Mesothelial cell of epicardium (in vitro differentiated cells): ENCODE data around the gene APOF. TPM values are rescaled to one million over a fixed set of nuclear protein-coding genes. Genes with fewer than 3 reads are reported as not detected.

Source experiments
- DNase-seq, 2 experiments: peaks; one replicate each; pipeline ENCODE4 v3.0.0; 2021; ENCODE audit warnings: low spot score in 2 of 2; ENCODE audit not compliant: unreplicated experiment in 2 of 2
- H3K27ac Mint-ChIP-seq: 2 replicates; pipeline ENCODE4 v1.8.0; 2021; ENCODE audit warnings: mixed read lengths
- H3K27me3 Mint-ChIP-seq: 2 replicates; pipeline ENCODE4 v1.8.0; 2021; ENCODE audit warnings: low read depth, mixed read lengths
- H3K36me3 Mint-ChIP-seq: 2 replicates; pipeline ENCODE4 v1.8.0; 2021; ENCODE audit warnings: mixed read lengths
- H3K4me1 Mint-ChIP-seq: 2 replicates; pipeline ENCODE4 v1.8.0; 2021; ENCODE audit warnings: mixed read lengths
- H3K4me3 Mint-ChIP-seq: 2 replicates; pipeline ENCODE4 v1.8.0; 2021; ENCODE audit warnings: mild to moderate bottlenecking, moderate library complexity, mixed read lengths
- H3K9me3 Mint-ChIP-seq: 2 replicates; pipeline ENCODE4 v1.8.0; 2021; ENCODE audit warnings: mixed read lengths
- total RNA-seq: library from RNA; stranded (reverse); gene quantifications from 3 replicates; pipeline ENCODE4 v1.2.1, GENCODE V29; 2021
- TF ChIP-seq, protein P1 (sequence below): fragments of 200-600 bp; sonication (generic); IDR thresholded peaks from one replicate; pipeline ENCODE4 v1.5.0; 2021; ENCODE audit warnings: antibody characterized with exemption; ENCODE audit not compliant: unreplicated experiment

Gene APOF
- total RNA-seq, 1 donor from 2014 or later: not detected

DNA sequence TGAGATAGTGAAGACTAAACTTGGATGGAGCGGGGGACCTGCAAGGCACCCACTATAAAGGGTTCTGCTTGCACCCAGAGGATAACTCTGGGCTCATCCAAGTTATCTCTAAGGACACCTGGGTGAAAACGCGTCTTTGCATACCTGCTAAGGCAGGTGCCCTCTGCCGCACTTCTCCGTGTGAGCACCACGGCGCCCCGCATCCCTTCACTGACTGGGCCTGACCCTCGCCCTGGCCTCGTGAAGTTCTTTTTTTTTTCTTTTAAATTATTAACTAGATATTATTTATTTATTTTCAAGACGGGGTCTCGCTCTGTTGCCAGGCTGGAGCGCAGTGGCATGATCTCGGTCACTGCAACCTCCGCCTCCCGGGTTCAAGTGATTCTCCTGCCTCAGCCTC, 20.0 kb upstream of the APOF start:
- Mint-ChIP-seq H3K36me3 (no peaks in the 10 kb centered on the region), H3K4me3 (no peak overlapping the region), H3K4me1 (peaks cover 24% of the 10 kb centered on the region), H3K27me3 (peaks cover 4% of the 10 kb centered on the region), H3K27ac (no peak overlapping the region), H3K9me3 (no peaks in the 10 kb centered on the region)
- TF ChIP-seq, protein P1, sequence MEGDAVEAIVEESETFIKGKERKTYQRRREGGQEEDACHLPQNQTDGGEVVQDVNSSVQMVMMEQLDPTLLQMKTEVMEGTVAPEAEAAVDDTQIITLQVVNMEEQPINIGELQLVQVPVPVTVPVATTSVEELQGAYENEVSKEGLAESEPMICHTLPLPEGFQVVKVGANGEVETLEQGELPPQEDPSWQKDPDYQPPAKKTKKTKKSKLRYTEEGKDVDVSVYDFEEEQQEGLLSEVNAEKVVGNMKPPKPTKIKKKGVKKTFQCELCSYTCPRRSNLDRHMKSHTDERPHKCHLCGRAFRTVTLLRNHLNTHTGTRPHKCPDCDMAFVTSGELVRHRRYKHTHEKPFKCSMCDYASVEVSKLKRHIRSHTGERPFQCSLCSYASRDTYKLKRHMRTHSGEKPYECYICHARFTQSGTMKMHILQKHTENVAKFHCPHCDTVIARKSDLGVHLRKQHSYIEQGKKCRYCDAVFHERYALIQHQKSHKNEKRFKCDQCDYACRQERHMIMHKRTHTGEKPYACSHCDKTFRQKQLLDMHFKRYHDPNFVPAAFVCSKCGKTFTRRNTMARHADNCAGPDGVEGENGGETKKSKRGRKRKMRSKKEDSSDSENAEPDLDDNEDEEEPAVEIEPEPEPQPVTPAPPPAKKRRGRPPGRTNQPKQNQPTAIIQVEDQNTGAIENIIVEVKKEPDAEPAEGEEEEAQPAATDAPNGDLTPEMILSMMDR: no peak
- no peak for DNase-seq

DNA sequence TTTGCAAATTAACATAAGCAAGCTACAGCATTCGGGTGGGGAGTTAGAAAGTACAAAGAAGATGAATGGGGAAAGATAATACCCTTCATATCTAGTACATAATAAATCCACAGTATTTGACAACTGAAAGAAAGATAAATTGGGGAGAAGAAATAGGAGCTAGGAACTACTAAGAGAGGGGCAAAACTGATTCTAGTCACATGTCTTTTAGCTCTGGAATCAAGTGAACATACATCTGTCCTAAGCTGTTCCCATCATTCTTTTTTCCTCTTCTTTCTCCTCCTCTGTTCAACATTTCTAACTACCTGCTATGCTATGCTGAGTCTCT, 15.3 kb upstream of the APOF start:
- Mint-ChIP-seq H3K4me3 (no peak overlapping the region), H3K4me1 (peaks cover 11% of the 10 kb centered on the region), H3K27me3 (peaks cover 4% of the 10 kb centered on the region), H3K36me3 (no peaks in the 10 kb centered on the region), H3K27ac (no peak overlapping the region), H3K9me3 (peaks cover 6% of the 10 kb centered on the region)
- TF ChIP-seq, protein P1: no peak
- no peak for DNase-seq

- Mint-ChIP-seq H3K27me3 (peaks cover 4% of the 10 kb centered on the region), H3K4me3 (no peak overlapping the region), H3K27ac (no peak overlapping the region), H3K9me3 (peaks cover 10% of the 10 kb centered on the region), H3K4me1 (peaks cover 11% of the 10 kb centered on the region), H3K36me3 (no peaks in the 10 kb centered on the region)
- TF ChIP-seq, protein P1: no peak
- no peak for DNase-seq
These were observed 14.8 kb upstream of the APOF start for GRCh38 chr12:56377310-56377988.

GRCh38 chr12:56375598-56376434, 13.2 kb upstream of the APOF start:
- Mint-ChIP-seq H3K36me3 (no peaks in the 10 kb centered on the region), H3K4me3 (no peak overlapping the region), H3K9me3 (peaks cover 11% of the 10 kb centered on the region), H3K4me1 (peaks cover 11% of the 10 kb centered on the region), H3K27ac (no peak overlapping the region), H3K27me3 (peaks cover 8% of the 10 kb centered on the region)
- TF ChIP-seq, protein P1: no peak
- DNase-seq: no peak

DNA sequence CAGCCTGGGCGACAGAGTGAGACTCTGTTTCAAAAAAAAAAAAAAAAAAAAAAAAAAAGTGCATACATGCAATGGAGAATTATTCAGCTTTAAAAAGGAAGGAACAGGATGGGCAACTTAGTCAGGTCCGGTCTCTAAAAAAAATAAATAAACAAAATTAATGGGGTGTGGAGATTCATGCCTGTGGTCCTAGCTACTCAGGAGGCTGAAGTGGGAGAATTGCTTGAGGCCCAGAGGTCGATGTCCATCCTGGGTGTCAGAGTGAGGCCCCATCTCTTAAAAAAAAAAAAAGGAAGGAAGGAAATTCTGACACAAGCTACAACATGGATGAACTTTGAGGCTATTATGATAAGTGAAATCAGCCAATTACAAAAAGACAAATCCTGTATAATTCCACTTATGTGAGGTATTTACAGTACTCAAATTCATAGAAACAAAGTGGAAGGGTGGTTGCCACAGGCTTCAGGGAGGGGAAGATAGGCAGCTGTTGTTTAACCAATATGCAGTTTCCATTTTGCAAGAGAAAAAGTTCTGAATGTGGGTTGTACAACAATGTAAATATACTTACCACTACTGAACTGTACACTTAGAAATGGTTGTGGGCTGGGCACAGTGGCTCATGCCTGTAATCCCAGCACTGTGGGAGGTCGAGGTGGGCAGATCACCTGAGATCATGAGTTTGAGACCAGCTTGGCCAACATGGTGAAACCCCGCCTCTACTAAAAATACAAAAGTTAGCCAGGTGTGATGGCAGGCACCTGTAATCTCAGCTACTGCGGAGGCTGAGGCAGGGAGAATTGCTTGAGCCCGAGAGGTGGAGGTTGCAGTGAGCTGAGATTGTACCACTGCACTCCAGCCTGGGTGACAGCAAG, 12.3 kb upstream of the APOF start:
- DNase-seq: no peak
- H3K4me3 Mint-ChIP-seq: no peak overlapping the region

More for the DNA sequence above, 12.3 kb upstream of the APOF start:
- TF ChIP-seq, protein P1: no peak
- Mint-ChIP-seq H3K27me3 (peaks cover 6% of the 10 kb centered on the region), H3K27ac (no peak overlapping the region), H3K9me3 (peaks cover 11% of the 10 kb centered on the region), H3K4me1 (peaks cover 11% of the 10 kb centered on the region), H3K36me3 (no peaks in the 10 kb centered on the region)
